C4-2B (cell line): ENCODE results near the gene RTN4R.

Source experiments
- CTCF ChIP-seq: fragments of 450-650 bp; conservative IDR thresholded peaks from 2 replicates; pipeline ENCODE4 v1.5.1; 2017; ENCODE audit warnings: mild to moderate bottlenecking
- ZFX ChIP-seq: fragments of 450-650 bp; IDR thresholded peaks from 2 replicates; pipeline ENCODE4 v1.6.1; 2017

- TF ChIP-seq CTCF (no peak; the same call in 1 of the 2 replicates), ZFX (no peak)
These were observed 29.0 kb downstream of the RTN4R start for GRCh38 chr22:20238901-20239675.
